ENCODE data around the gene RNF20.
"Not testable (repeated sequence)": the region's sequence is repeated elsewhere in the genome, so short reads cannot be mapped to it uniquely, and the experiment has no call there.

RNF20 gene, protein sequence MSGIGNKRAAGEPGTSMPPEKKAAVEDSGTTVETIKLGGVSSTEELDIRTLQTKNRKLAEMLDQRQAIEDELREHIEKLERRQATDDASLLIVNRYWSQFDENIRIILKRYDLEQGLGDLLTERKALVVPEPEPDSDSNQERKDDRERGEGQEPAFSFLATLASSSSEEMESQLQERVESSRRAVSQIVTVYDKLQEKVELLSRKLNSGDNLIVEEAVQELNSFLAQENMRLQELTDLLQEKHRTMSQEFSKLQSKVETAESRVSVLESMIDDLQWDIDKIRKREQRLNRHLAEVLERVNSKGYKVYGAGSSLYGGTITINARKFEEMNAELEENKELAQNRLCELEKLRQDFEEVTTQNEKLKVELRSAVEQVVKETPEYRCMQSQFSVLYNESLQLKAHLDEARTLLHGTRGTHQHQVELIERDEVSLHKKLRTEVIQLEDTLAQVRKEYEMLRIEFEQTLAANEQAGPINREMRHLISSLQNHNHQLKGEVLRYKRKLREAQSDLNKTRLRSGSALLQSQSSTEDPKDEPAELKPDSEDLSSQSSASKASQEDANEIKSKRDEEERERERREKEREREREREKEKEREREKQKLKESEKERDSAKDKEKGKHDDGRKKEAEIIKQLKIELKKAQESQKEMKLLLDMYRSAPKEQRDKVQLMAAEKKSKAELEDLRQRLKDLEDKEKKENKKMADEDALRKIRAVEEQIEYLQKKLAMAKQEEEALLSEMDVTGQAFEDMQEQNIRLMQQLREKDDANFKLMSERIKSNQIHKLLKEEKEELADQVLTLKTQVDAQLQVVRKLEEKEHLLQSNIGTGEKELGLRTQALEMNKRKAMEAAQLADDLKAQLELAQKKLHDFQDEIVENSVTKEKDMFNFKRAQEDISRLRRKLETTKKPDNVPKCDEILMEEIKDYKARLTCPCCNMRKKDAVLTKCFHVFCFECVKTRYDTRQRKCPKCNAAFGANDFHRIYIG

DNA sequence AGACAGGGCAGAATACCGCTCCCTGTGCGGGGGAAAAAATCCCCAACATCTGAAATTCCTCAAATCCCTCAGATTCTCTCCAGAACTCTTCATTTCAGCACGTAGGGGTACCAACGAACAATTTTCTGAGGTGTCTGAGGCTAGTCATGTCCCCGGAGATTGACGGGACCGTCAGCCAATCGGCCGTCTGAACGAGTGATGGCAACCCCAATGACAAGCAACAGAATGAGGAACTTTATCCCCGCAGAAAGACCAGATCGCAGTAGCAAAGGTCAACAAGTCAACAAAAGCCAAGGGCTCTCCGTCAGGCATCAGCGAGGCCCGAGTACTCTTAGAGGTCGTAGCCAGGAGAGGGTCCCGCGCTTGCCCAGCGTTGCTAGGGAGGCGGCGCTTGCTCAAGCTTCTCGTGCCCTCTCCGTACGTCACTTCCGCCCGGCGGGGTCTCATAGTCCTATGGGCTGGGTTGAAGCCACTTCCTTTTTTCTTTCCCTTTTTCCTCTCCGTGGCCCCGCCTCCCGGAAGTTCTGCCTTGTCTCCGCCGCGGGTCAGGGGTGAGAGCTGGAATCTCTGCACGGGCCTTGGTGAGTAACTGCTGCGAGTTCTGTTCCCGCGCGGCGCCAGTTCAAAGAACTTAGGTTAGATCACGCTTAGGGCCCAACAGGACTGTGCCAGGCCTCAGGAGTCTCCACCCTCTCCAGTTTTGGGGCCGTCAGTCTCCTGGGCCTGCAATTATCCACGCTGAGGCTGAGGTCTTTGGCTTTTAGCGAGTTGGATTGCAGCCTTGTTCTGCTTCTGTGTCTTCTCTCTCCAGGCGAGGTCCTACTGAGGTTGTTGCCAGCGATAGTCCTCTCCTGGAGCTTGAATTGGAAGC, at the start of gene RNF20:
TSS of gene RNF20 (plus strand) at position 520 of the 871 bp plus-strand sequence. CDS start 1,571 bp downstream, outside the sequence.
- peak; percentile 86 for DNase-seq

DNA sequence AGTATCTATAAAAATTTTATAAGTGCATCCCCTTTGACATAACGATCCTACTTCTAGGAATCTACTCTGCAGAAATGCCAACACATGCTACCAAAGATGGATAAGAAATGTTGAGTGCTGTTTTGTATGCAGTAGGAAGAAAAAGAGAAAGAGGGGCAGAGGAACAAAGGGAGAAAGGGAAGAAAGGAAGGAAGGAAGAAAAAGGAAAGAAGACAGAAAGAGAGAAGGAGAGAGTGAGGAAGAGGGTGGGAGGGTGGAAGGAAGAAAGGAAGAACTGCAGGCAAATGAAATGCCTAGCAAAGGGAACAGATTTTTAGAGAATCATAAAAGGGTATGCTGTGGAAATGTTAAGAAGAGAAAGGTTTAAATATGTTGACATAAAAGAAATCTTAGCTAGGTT, 49.6 kb upstream of the RNF20 start:
- no peak for DNase-seq

DNA sequence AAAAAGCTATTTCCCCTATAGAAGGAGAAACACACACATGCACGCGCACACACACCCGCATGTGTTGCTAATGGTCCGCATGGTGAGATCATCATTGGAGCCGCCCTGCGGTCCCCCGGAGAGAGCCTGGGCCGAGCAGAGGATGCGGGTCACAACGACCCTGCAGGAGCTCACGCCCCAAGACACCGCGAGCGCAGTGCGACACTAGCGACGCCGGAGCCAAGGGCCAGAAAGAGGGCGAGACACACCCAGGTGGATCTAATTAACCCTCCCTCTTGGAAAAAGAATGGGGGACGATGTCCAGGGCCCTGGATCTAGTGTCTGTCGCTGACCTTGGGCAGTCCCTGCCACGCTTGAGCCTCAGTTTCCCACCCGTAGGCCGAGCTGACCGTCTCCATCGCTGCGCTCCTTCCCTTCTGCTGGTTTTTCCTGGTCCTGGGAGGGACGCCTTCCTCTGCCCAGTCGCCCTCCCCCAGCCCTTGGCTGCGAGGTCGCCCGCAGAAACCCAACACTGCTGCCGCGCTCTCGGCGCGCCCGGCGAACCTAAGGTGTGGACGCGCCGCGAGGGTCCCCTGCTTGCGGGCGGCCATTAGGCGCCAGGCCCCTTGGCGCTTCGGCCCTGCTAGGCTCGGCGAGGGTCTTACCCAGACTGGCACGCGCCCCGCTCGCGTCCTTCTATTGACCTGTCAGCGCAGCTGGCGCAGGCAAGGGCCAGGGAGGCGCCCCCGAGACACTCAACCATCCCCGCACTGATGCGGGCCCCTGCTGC, 47.5 kb upstream of the RNF20 start:
- no peak for DNase-seq

- DNase-seq, result peak; percentile 34
These were observed 46.8 kb upstream of the RNF20 start for GRCh38 chr9:101486693-101487442.

DNA sequence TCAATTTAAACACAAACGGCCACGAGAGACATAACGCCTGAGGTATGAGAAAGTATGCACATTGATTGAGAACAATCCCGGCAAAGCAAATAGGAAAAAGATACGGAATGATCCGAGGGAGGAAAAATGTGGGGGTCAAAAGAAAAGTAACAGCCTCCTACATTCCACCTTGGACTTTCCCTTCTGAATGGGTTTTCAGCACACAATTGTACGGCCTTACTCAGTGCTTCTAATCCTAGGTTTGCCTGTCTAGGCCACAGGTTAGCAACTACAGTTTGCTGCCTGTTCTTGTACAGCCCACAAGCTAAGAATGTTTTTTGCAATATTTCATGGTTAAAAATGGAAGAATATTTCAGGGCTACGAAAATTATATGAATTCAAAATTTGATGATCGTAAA, 46.2 kb upstream of the RNF20 start:
- no peak for DNase-seq

- no peak for DNase-seq
These were observed 37.8 kb upstream of the RNF20 start for GRCh38 chr9:101495810-101496209.

- DNase-seq, result no peak
These were observed 35.3 kb upstream of the RNF20 start for GRCh38 chr9:101498323-101498722.

GRCh38 chr9:101504188-101504587, 29.5 kb upstream of the RNF20 start:
- no peak for DNase-seq

GRCh38 chr9:101508211-101508610, 25.4 kb upstream of the RNF20 start:
- DNase-seq, result no peak

DNA sequence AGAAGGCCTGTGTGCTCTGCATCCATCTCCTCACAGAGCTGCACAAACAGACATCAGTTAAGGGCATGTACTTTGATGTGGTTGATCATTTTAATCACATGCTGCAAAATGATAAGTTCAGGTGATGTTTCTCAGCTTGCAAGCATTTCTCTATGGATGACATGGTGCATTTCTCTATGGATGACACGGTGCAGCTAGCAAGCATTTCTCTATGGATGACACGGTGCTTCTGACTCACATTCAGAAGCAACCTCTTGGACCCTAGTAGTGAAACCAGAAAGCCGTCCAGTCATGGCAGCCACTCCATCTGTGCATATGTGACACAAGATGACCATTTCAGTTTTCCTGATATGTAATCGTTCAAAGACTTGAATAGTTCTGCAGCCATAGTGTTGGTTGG, 24.1 kb upstream of the RNF20 start:
- DNase-seq, result no peak

- DNase-seq, result no peak
These were observed 23.2 kb upstream of the RNF20 start for GRCh38 chr9:101510459-101510858.

DNA sequence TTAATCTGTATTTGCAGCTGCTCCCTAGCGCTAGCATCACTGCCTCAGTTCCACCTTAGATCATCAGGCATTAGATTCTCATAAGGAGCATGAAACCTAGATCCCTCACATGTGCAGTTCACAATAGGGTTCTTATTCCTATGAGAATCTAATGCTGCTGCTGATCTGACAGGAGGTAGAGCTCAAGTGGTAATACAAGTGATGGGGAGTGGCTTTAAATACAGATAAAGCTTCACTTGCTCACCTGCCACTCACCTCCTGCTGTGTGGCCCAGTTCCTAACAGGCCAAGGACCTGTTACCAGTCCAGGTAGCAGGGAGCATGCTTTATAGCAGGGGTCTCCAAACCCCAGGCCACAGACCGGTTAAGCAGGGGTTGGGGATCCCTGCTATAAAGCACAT, 22.6 kb upstream of the RNF20 start:
- no peak for DNase-seq

- DNase-seq, result no peak
These were observed 21.5 kb upstream of the RNF20 start for GRCh38 chr9:101512116-101512515.

DNA sequence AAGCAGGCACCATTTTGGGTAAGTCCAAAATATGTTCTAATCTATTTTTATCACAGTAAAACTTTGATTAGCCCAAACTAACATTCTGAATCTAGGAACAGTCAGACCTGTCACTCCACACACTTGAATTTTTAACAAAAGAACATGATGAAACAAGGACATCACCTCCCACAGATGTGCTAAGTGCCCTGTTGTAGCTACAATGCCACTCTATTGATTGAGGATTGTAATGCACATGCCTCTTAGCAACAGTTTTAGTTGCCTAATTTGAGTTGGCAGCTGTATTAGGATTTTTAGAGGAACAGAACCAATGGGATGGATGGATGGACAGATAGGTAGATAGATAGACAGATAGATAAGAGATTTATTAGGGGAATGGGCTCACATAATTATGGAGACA, 20.3 kb upstream of the RNF20 start:
- no peak for DNase-seq

GRCh38 chr9:101514071-101514470, 19.6 kb upstream of the RNF20 start:
- DNase-seq, result no peak

GRCh38 chr9:101516655-101517054, 17.0 kb upstream of the RNF20 start:
- DNase-seq, result no peak

DNA sequence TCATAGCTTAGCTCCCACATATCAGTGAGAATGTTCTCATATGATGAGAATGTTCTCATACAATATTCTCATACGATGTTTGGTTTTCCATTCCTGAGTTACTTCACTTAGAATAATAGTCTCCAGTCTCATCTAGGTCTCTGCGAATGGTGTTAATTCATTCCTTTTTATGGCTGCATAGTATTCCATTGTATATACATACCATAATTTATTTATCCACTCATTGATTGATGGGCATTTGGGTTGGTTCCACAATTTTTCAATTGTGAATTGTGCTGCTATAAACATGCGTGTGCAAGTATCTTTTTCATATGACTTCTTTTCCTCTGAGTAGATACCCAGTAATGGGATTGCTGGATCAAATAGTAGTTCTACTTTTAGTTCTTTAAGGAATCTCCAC, 15.2 kb upstream of the RNF20 start:
- not testable (repeated sequence) for DNase-seq

DNA sequence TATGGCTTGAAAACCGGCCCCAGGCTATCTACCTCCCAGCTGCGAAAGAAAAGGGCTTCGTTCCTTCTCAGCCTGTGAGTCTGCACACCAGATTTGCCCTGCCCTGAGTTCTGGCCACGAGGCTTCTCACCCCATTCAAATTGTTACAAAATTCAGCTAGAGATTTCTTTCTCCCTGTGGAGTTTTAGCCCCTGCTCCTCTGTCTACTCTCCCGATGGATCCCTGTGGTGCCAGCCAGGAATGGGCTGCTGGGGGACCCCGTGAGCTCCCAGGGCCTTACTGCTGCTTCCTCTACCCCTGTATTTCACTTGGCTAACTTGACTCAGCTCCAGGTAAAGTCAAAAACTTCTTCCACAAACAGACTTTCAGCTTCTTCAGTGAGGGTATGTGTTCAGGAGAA, 9.3 kb upstream of the RNF20 start:
- no peak for DNase-seq

DNA sequence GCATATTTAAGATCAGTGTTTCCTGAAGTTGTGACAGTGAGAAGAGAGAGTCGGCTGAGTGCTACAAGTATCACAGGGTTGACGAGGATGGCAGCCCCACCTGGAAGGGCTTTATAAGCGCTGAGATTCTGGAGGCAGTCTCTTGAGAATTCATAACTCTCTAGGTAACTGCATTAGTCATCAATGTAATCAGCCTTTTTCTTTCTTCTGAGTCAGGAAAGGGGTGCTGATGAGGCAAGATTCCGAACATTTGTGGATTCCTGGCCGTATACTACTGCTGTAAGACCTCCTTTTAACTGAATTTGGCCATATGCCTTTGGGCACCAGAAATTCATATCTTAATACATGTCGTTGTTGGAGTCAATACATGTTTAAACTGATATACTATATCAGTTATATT, 6.6 kb upstream of the RNF20 start:
- no peak for DNase-seq

GRCh38 chr9:101528015-101528414, 5.6 kb upstream of the RNF20 start:
- DNase-seq, result no peak

DNA sequence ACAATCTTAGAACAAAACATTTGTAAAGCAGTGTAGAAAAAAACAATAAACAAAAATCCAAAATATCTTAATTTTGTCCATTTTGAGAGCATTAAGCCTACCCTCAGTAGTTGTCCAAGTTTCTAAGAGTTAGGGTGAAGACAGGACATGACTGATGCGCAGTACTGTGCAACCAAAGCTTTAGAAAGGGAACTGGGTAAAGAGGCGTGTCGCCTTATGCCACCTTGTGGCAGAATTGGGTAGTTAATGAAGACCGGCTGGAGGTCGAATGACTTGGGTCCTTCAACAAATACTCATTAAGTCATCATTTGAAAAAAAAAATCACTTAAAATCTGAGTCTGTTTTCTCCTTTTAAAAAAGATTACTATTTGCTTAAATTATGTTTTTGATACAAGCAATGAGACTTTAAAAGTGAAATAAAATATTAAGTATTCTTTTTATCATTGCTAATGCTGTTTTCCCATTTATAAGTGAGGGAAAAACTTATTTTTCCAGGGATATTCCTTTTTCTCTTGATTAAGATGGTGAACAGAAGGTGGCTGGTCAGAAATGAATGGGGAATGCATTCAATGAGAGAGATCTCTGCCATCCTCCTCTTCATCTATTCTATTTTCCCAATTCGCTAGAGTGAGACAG, 3.5 kb upstream of the RNF20 start:
- no peak for DNase-seq
